ENCODE data around the gene ADAM8. TPM values are rescaled to one million over a fixed set of nuclear protein-coding genes. Genes with fewer than 3 reads are reported as not detected.

ADAM8 gene
- total RNA-seq, 1 donor from 2014 or later, result 1.7 TPM

DNA sequence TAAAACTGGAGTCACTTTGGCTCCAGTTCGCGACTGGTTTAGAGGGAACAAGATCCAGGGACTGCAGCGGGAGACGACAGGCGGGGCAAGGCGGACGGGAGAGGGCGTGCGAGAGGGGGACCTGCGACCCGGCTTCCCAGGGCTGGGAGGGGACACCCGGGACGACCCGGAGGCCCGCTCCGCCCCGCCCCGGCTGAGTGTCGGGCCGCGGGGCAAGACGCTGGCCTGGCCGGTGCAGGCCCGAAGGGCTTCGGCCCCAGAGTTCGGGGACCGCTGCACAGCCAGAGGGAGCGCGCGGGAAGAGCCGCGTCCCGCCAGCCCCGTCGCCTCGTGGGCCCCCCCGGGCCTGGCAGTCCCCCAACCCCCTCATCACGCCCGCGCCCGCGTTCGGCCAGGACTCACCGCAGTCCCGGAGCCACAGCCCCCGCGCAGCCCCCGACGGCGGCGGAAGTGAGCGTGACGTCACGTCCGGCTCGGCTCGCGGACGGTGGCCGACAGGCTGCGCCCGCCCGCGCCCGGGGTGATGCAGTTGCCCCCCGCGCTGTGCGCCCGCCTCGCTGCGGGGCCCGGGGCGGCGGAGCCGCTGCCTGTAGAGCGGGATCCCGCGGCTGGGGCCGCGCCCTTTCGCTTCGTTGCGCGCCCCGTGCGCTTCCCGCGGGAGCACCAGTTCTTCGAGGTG is 31.9 kb upstream of the ADAM8 start, which contains the start of the genes TUBGCP2 and ZNF511:
Gene TUBGCP2, minus strand, starts transcription at position 452 of the 679 bp plus-strand sequence. CDS start 5,931 bp downstream, outside the sequence.
Gene ZNF511, plus strand, starts transcription at position 494 of the 679 bp plus-strand sequence. Its CDS starts 30 bp downstream, at position 524.
- peak; percentile 88 for DNase-seq

DNA sequence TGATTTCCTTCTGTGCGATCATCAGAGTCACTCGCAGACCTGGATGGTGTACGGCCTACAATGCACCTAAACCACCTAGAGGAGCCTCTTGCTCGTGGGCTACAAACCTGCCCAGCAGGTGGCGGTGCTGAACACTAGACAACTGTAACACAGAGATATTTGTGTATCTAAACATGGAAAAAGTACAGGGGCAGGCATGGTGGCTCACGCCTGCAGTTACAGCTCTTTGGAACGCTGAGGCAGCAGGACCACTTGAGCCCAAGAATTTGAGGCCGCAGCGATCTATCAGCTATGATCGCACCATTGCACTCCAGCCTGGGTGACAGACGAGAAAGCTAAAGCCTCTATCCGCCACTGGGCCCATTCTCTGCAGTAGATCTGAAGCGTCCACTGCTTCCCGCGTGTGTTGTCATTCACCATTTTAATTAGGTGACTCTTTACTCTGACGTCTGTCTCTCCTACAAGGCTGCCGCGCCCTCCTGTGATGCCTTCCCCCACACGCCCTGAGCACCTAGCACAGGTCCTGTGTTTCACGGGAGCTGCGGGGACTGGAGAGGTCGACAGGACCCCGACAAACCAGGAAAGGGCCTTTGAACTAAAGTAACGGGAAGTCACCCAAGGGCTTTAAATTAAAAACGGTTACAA is 31.2 kb upstream of the ADAM8 start:
- no peak for DNase-seq

DNA sequence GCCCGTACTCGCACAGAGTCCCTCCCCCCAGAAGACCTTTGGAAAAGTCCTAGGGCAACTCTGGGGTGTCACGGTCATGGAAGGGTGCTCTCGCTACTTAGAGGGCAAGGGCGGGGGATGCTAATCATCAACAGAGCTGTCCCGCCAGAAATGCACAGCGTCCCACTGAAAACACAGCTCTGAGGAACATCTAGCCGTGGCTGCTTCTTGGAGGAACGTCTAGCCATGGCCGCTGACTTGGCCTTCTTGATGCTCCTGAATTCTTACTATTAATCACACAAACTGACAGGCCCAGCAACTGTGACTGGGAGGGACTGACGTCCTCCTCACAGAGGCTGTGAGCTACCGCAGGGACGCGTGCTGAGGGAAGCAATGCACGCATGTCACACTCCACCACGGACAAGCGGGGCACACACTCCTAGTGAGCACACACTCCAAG is 30.3 kb upstream of the ADAM8 start:
- no peak for DNase-seq

DNA sequence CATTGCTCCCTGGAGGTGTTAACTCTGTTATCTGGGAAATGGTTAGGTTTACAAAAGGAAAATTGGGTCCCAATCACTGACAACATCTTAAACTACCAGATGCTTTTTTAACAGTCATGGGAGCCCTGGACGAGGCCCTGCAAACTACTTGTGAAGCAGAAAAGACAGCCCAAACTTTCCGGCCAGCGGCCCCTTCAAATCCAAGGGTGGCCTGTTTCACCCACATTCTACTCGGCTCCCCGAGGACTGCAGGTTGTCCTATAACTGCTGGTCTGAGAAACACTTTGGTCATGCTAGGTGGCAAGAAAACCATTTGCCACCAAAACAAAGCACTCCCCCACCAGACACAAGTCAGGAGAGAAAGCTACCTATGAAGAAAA is 29.4 kb upstream of the ADAM8 start:
- DNase-seq, result no peak

DNA sequence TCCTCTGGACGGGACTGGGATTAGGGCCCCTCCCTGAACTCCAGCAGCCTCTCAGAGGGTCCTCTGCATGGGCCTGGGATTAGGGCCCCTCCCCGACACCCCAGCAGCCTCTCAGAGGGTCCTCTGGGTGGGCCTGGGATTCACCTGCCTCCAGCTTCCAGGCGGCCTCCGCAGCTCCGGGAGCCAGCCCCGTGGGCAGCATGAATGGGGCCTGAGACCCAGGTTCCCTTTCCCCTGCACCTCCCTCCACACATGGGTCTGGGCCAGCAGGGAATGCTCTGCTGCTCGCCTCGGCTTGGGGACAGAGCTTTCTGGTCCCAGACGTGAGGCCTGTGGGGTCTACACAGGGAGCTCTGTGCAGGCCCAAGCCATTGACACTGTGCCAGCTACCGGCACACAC is 26.5 kb upstream of the ADAM8 start:
- DNase-seq, result no peak

DNA sequence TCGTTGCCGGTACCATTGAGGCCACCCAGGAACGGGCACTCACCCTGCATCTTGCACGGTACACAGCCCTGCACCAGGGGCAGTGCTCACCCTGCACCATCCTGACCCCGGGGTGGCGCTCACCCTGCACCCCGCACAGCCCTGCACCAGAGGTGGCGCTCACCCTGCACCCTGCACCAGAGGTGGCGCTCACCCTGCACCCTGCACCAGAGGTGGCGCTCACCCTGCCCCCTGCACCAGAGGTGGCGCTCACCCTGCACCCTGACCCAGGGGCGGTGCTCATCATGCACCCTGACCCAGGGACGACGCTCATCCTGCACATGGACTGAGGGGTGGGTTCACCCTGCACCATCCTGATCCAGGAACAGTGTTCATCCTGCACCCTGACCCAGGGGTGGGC is 25.6 kb upstream of the ADAM8 start:
- DNase-seq, result no peak

DNA sequence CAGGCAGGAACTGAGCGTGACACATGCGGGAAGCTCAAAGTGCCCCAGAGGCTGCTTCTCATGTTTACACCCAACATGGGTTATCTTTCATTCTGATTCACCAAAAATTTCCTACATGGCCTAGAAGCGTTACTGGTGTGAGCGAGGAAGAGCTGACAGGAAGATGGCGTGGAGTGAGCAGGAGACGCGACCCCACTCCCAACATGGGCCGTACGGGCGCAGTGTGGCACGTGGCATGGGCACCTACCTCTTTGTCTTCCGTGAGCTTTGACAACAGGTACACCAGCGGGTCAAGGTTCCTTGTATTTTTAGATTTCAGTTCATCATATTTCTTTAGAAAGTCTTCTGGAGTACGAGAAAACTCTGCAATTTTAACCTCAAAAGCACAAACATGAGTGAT is 23.1 kb upstream of the ADAM8 start:
- no peak for DNase-seq

DNA sequence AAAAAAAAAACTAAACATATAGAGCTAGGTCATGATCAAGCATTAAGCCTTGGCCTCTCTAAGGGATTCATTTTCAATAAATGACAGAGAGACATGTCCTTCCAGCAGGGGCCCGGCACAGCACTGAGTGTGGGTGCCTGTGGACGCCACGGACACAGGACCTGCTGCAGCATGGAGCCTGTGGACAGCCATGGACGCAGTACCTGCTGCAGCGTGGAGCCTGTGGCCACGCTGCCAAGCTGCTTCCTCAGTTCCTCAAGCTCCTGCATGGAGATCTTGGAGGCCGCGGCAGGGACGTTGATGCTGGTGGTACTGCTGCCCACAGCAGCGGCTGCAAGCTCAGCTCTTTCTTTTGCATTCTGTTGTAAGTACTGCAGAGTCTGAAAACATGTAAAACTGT is 22.6 kb upstream of the ADAM8 start:
- DNase-seq, result no peak

DNA sequence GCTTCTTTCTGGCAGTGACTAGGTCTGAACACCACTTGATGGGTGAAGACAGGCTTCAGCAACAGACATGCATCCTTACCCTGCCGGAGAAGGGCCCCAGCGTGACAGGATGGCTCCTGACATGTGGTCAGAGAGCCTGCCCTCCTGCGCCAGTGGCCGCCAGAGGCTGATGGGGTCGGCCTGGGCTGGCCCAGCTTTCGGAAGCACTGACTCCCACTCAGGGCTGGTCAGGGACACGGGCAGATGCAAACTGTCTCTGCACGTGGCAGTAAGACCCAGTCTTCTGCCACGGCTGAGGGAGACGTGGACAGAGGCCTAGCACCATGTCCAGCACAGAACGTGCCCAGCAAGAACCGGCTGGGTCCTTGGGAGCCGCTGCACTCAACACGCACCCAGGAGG is 21.8 kb upstream of the ADAM8 start:
- DNase-seq, result no peak

DNA sequence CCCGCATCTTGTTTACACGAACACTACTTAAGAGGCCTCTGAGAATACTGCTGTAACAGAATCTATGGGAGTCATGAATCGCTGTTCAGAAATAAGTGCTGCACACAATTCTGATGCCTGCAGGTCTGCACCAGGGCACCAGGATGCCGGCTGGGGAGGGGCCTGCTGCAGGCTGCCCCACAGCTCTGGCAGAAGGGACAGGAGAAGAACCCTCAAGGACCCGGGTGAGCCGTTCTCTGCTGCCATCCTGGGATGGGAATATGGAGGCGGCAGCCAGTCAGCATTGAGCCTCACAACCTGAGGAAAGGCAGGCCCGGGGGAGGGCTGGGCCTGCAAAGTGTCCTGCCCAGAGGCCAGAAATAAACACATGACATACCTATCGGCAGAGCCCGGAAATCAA is 20.8 kb upstream of the ADAM8 start:
- DNase-seq, result no peak

DNA sequence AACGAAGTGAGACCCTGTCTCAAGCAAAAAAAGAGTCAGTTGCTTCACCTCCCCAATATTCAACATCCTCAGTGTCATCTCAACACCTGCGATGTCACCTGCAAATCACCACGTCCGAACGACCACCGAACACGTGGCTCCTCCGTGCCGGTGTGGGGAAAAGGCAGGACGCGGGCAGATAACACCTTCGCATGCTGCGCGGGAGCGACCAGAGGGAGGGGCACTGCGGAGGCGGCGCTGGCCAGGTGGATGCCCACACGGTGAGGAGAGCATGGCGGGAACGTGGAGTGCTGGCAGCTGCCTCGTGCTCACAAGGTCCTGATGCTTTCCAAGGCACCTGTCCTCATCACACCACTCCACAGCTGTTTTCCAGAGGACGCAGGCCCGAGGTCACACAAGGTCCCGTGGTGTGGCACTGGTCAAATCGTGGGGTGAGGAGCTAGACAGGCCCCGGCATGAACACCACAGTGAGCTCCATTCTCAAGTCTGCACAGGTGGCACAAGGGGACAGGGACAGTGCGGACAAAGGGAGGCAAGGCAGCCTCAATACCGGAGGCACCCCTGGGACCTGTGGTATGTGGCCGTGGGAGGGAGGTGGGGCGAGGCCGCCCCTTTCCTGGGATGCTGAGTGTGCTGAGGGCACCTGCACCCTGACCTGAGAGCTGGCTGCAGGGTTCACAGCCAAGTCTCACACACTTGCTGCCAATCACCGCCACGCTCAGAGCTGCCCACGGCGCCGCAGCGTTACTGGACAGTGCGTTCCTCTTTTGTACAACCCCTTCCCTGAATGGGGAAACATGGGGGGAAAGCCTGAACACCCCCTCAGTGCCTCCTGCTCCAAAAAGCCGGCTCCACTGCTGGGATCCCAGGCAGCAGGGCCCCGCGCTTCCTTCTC is 19.0 kb upstream of the ADAM8 start:
- DNase-seq, result no peak

DNA sequence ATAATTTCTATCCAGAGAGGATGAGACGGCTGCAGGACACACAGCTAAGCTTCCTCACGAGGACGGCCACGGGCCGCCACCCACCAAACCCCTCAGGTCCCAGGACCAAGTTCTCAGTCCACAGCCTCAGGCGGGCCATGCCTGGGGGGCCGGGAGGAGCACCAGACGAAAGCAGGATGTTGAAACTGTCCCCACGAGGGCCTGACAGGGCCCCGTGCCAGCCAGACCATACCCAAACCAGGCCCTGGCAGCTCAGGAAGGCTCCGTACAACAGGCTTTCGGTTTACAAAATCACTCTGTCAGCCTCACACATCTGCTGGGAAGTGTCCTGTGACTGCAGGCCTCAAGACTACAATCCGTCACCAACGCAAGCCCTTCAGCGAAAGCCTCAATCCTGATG is 17.5 kb upstream of the ADAM8 start:
- DNase-seq, result no peak

DNA sequence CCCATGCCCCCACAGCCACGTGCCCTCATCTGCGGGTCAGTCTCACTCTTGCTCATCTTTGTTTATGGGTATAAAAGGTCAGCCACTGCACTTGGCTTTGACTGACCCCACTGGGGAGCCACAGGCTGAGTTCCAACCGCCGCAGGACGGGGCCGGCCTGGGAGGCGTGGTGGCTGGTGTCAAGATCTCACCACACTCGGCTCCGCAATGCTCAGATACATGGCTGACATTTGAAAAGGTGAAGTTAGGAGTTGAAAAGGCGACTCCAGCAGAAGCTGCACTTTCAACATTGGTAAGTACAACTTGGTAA is 17.1 kb upstream of the ADAM8 start:
- DNase-seq, result no peak

DNA sequence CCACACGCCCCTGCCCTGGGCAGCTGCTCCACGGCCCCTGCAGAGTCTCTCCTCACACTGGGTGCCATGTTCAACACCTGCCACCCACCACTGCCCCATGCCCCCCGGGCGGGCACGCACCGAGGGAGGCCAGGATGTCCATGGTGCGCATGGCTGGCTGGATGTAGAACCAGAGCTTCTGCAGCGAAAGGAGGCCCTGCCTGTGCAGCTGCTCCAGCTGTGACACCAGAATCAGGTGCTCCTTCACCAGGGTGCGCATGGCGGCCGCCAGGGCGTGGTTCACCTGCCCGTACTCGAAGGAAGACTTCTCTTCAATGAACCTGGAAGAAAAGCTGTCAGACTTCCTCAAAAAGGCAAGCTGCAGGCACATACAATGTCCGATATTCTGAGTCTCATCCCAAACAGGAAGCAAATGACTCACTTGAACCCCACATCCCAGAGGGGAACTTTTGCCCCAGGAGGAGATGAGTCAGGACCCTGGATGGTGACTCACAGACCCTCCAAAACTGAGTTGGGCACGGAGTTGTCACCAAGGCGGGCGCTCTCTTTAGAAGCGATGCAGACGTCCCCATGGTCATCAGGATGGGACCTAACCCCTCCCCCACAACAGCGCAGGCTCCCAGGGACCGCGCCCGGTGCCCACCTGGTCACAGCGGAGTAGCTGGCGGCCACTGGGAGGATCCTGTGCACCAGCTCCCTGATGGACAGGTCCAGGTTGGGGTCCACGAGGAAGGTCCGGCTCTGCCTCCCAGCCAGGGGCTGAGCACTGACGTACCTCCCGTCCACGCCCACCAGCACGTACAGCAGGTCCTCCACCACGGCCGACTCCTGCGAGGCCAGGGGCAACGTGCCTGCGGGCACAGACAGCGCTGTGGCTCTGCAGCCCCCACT is 16.5 kb upstream of the ADAM8 start:
- DNase-seq, result no peak

DNA sequence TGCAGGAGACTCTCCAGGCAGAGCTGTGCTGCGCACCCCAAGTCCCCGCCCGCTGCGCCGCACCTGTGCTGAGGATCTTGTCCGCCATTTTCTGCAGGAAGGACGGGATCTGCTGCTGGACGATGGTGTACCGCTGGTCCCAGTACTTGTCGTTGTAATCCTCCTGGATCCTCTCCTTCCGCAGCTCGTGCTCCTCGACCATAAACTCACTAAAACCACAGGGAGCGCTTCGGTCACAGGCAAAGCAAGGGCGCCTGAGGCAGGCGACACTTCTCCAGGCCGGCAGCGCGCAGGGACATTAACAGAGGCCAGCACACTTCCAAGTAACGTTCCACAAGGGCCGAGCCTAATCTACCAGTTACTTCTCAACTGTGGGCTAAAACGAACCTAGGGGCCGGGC is 13.1 kb upstream of the ADAM8 start:
- DNase-seq, result no peak

DNA sequence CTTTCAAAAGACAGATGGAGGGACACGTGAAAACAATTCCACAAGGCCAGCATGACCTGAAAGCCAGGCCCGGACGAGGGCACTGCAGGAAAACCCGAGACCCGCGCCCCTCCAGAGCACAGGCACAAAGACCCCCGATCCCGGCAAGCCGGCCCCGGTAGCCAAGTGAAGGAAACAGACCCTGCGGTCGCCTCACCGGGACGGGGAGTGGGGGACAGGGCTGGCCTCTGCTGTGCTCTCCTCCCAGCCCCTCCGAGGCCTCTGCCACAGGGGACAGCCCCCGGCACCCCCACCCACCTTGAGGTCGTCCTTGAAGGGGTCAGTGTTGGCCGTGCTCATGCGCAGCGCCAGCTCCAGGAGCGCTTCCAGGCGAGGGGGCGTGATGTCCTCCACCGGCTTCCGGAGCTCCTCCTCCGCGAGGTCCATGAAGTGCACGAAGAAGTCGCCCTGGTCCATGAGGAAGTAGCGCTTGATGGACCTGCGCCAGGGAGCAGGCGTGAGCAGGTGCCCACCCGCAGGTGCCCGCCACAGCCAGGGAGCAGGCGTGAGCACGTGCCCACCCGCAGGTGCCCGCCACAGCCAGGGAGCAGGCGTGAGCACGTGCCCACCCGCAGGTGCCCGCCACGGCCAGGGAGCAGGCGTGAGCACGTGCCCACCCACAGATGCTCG is 11.3 kb upstream of the ADAM8 start:
- DNase-seq, result no peak

DNA sequence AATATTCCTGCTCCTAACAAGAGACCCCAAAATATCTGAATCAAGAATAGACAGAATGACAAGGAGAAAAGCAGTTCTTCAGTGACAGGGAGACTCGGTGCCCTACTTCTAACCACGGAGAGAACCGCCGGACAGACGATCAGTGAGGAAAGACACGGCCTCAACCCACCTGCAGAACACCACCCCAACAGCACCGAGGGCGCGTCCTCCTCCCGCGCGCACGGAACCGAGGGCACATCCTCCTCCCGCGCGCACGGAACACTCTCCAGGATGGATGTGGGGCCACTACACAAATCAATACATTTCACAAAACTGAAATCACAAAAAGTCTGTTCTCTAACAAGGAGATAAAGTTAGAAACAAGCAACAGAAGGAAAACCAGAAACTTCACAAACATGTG is 9.7 kb upstream of the ADAM8 start:
- no peak for DNase-seq

DNA sequence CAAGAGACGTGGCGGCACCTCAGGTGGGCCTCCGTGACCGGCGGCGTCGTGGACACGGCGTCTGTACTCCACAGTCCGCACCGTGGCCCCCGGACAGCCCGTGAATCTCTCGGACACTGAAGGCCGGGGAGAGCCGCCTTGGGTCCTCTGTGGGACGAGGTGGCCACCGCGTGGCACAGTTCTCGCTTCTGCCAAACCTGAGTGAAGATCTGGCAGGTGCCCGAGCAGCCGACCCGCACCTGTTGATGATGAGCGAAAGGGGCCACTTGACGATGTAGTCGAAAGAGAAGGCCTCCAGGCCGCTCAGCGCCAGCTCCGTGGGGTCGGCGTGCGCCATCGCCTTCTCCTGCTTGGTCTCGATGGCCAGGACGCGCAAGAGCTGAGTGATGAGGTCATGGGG is 8.5 kb upstream of the ADAM8 start:
- no peak for DNase-seq

DNA sequence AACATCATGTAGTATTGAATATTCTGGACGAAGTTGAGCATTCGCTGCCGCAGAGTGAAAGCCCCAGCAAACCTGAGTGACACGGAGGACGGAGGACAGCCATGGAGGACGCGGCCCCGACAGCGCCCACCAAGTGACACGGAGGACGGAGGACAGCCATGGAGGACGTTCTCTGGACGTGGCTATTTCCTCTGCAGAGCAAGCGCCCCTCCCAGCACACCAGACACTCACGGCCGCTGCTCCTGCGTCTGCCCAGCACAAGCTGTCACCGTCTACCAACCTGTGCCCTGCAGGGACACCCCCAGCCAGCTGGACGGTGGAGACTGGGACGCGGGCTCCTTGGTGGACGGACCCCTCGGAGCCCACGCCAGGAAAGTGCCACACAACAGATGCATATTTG is 7.3 kb upstream of the ADAM8 start:
- no peak for DNase-seq

DNA sequence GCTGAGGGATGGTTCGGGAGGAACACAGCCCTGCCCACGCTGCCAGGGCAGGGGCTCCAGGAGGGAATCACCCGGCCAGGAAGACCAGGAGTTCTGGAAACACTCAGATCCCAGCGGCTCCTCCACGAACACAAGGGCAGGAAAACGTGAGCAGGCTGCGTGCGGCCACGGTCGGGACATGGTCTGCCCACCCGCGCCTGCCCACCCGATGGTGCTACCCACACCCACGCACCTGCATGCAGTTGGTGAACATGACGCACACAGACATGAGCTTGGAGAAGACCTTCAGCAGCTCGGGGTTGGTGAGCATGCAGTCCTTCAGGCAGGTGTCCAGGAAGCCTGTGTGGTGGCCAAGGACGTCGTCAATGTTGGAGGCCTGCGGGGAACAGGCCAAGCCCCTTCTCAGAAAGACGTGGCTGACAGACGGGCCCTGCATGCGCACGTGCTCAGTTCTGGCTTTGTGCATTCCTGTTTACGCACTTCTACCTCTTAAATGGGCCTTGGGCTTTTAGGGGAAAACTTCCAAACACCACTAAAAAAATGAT is 6.2 kb upstream of the ADAM8 start:
- no peak for DNase-seq

DNA sequence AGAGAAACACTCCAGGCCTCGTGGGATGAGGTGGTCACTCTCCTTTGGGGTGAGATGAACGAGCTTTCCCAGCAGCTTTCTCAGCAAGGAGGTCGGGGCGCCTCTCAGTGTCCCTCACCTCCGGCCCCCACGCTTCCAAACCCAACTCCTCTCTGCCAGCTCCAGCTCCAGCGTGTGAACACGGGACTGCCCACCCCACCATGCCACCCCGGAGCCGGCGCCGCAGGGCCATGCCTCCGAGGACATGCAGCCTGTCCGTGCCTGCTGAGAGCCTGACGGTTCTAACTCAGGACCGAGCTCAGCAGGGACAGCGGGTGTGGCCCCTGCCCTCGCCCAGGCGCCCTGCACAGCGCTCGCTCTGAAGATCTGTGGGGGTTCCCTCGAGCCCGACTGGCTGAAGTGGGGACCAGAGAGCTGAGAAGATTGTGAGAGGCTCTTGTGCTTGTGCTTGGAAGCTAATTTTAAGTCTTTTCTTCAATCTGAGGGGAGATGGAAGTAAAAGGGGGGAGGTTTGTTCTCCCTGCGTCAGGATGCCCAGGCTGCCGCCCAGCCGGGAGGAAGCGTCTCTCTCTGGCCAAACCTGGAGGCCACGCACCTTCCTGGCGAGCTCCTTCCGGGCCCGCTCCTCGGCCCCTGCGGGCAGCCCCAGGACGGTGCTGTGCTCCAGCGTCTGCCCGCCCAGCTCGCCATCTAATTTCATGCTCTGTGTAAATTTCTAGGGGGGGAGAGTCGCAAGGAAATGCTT is 5.1 kb upstream of the ADAM8 start:
- no peak for DNase-seq

Data from occipital lobe (tissue), 2 donors.